ENCODE data around the gene KLF12. TPM values are rescaled to one million over a fixed set of nuclear protein-coding genes. Genes with fewer than 3 reads are reported as not detected.

Gene KLF12
- polyA plus RNA-seq, 1 donor from 2014 or later: 20.6 TPM

- Mint-ChIP-seq H3K36me3 (no peaks in the 10 kb centered on the region), H3K4me3 (peak overlapping the region in 3 of 4 donors; percentile 63 to 76 (median 72)), H3K27ac (peak overlapping the region; percentile 48 to 82 (median 71)), H3K9me3 (no peaks in the 10 kb centered on the region), H3K4me1 (peaks cover 56 to 62% (median 59%) of the 10 kb centered on the region in 3 donors), H3K27me3 (no peaks in the 10 kb centered on the region)
These were observed 5.9 kb downstream of the KLF12 start for GRCh38 chr13:74128156-74128767.

GRCh38 chr13:74118328-74118727 is 15.9 kb downstream of the KLF12 start:
- no peak overlapping the region for H3K27ac Mint-ChIP-seq
- H3K27me3 Mint-ChIP-seq: no peaks in the 10 kb centered on the region
- H3K36me3 Mint-ChIP-seq: peaks cover 20% of the 10 kb centered on the region
- H3K4me3 Mint-ChIP-seq: peak overlapping the region in 1 of 4 donors; percentile 20
- peaks cover 22 to 26% (median 25%) of the 10 kb centered on the region in 3 donors for H3K4me1 Mint-ChIP-seq
- peaks cover 6 to 28% (median 9%) of the 10 kb centered on the region in 3 donors for H3K9me3 Mint-ChIP-seq

GRCh38 chr13:74117207-74117705 is 16.9 kb downstream of the KLF12 start:
- Mint-ChIP-seq H3K27ac (no peak overlapping the region), H3K4me1 (peaks cover 25 to 35% (median 34%) of the 10 kb centered on the region in 3 donors), H3K36me3 (peaks cover 21% of the 10 kb centered on the region), H3K27me3 (no peaks in the 10 kb centered on the region), H3K9me3 (peaks cover 6 to 28% (median 9%) of the 10 kb centered on the region in 3 donors), H3K4me3 (no peak overlapping the region)

DNA sequence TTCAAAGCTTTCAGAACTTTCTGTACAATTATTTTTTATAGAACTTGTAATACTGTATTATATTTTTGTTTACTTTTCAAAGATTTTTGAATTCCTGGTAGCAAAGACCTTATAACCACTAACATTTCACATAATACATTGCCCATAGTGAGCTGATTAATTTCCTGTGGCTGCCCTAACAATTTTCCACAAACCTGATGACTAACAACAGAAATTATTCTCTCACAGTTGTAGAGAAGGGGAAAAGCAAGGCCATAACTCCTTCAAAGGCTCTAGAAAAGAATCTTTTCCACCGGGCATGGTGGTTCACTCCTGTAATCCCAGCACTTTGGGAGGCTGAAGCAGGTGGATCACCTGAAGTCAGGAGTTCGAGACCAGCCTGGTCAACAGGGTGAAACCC is 19.1 kb downstream of the KLF12 start:
- no peaks in the 10 kb centered on the region for H3K27me3 Mint-ChIP-seq
- peaks cover 6 to 17% (median 9%) of the 10 kb centered on the region in 3 donors for H3K9me3 Mint-ChIP-seq
- peaks cover 17% of the 10 kb centered on the region for H3K36me3 Mint-ChIP-seq
- H3K4me1 Mint-ChIP-seq: peaks cover 33 to 45% (median 40%) of the 10 kb centered on the region in 3 donors
- H3K27ac Mint-ChIP-seq: no peak overlapping the region
- no peak overlapping the region for H3K4me3 Mint-ChIP-seq

GRCh38 chr13:74114641-74115040 is 19.6 kb downstream of the KLF12 start:
- Mint-ChIP-seq H3K4me1 (peaks cover 37 to 49% (median 45%) of the 10 kb centered on the region in 3 donors), H3K27ac (no peak overlapping the region), H3K9me3 (peaks cover 6 to 16% (median 8%) of the 10 kb centered on the region in 3 donors), H3K36me3 (peaks cover 17% of the 10 kb centered on the region), H3K4me3 (no peak overlapping the region), H3K27me3 (no peaks in the 10 kb centered on the region)

DNA sequence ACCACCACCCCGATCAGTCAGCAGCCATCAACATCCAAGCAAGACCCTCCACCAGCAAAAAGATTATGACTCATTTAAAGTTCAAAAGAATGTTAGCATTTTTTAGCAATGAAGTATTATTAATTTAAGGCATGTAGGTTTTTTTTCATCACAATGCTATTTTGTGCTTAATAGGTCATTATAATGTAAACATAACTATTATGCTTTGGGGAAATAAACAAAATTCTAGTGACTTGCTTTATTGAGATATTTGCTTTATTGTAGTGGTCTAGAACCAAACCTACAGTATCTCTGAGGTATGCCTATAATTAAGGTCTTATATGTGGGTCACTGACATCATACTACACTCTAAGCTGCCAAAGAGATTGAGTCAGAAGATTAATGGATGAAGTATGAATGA is 20.0 kb downstream of the KLF12 start:
- Mint-ChIP-seq H3K36me3 (peaks cover 12% of the 10 kb centered on the region), H3K27ac (no peak overlapping the region), H3K9me3 (peaks cover 3 to 12% (median 4%) of the 10 kb centered on the region in 3 donors), H3K4me1 (peaks cover 38 to 47% (median 47%) of the 10 kb centered on the region in 3 donors), H3K27me3 (no peaks in the 10 kb centered on the region), H3K4me3 (no peak overlapping the region)

DNA sequence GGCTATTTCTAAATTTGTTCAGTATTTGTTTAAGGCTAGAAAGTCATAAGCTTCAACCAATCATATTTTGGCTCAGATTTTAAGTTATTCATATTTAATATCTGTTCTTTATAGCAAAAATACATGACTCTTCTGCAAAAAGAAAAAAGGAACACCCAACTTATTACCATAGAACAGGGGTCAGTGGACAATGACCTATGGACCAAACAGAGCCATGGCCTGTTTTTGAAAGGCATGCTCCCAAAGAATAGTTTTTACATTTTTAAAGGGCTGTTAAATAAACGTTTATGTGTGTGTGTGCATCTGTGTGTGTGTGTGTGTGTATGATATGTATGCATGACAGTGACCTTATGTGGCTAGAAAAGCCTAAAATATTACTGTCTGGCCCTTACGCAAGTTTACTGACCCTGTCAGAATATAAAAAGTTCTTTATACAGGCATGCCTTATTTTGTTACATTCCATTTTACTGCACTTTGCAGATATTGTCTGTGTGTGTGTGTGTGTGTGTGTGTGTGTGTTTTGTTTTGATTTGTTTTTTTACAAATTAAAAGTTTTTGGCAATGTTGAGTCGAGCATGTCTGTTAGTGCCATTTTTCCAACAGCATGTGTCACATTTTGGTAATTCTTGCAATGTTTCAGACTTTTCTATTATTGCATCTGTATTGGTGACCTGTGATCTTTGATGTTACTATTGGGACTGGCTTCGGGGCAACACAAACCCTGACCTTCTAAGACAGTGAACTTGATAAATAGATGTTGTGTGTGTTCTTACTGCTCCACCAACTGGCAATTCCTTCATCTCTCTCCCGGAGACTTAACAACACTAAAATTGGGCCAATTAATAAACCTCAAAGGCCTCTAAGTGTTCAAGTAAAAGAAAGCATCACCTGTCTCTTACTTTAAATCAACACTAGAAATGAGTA is 22.0 kb downstream of the KLF12 start:
- Mint-ChIP-seq H3K4me3 (peak overlapping the region in 1 of 4 donors; percentile 24), H3K36me3 (peaks cover 9% of the 10 kb centered on the region), H3K27me3 (no peaks in the 10 kb centered on the region), H3K9me3 (peaks cover 0 to 2% (median 2%) of the 10 kb centered on the region in 3 donors), H3K27ac (no peak overlapping the region), H3K4me1 (peaks cover 43 to 53% (median 49%) of the 10 kb centered on the region in 3 donors)

GRCh38 chr13:74111399-74111798 is 22.8 kb downstream of the KLF12 start:
- Mint-ChIP-seq H3K36me3 (peaks cover 9% of the 10 kb centered on the region), H3K9me3 (peaks cover 0 to 2% (median 2%) of the 10 kb centered on the region in 3 donors), H3K27me3 (no peaks in the 10 kb centered on the region), H3K27ac (no peak overlapping the region), H3K4me3 (no peak overlapping the region), H3K4me1 (peaks cover 46 to 53% (median 51%) of the 10 kb centered on the region in 3 donors)

DNA sequence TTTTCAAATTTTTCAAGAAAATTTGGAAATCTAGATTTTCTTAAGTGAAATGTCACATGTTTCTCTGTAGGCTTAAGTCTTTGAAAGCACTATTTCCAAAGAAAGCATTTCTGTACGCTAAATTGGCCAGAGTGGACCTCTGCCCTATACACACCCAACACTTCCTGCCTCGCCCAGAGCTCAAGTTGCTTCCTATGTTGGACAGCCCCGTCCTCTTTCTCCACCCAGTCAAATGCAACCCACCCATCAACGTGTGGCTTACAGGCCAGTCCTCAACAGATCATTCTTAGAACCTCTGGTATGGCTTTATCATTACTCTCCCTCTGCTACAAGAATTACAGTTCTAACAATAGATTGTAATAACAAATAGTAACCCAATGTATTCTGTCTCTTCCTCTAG is 24.2 kb downstream of the KLF12 start:
- H3K4me3 Mint-ChIP-seq: peak overlapping the region in 3 of 4 donors; percentile 0 to 32 (median 6)
- no peak overlapping the region for H3K27ac Mint-ChIP-seq
- H3K9me3 Mint-ChIP-seq: peaks cover 0 to 2% (median 0%) of the 10 kb centered on the region in 3 donors
- H3K36me3 Mint-ChIP-seq: peaks cover 9% of the 10 kb centered on the region
- H3K4me1 Mint-ChIP-seq: peaks cover 40 to 48% (median 47%) of the 10 kb centered on the region in 3 donors
- H3K27me3 Mint-ChIP-seq: no peaks in the 10 kb centered on the region

DNA sequence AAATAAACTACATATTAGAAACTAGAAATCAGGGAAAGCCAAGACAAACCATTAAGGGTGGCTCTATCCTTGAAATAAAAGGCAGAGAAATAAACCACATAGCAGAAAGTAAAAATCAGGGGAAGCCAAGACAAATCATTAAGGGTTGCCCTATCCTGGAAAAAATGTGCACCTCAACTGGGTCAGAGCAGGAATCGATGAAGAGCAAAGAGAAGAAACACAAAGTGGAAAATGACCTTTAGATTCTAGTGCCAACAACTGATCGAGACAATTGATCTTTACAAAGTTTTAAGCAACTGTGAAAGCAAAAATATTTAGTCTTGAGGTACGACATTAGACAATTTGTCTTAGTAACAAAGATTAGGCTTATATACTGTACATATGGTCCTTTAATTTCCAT is 26.6 kb downstream of the KLF12 start:
- Mint-ChIP-seq H3K4me1 (peaks cover 37 to 46% (median 41%) of the 10 kb centered on the region in 3 donors), H3K9me3 (peaks cover 0 to 2% (median 0%) of the 10 kb centered on the region in 3 donors), H3K4me3 (no peak overlapping the region), H3K27ac (no peak overlapping the region), H3K36me3 (no peaks in the 10 kb centered on the region), H3K27me3 (no peaks in the 10 kb centered on the region)

GRCh38 chr13:74105871-74106270 is 28.3 kb downstream of the KLF12 start:
- Mint-ChIP-seq H3K27me3 (no peaks in the 10 kb centered on the region), H3K27ac (no peak overlapping the region), H3K4me1 (peaks cover 44 to 47% (median 44%) of the 10 kb centered on the region in 3 donors), H3K4me3 (no peak overlapping the region), H3K9me3 (peaks cover 0 to 2% (median 0%) of the 10 kb centered on the region in 3 donors), H3K36me3 (peaks cover 1% of the 10 kb centered on the region)

DNA sequence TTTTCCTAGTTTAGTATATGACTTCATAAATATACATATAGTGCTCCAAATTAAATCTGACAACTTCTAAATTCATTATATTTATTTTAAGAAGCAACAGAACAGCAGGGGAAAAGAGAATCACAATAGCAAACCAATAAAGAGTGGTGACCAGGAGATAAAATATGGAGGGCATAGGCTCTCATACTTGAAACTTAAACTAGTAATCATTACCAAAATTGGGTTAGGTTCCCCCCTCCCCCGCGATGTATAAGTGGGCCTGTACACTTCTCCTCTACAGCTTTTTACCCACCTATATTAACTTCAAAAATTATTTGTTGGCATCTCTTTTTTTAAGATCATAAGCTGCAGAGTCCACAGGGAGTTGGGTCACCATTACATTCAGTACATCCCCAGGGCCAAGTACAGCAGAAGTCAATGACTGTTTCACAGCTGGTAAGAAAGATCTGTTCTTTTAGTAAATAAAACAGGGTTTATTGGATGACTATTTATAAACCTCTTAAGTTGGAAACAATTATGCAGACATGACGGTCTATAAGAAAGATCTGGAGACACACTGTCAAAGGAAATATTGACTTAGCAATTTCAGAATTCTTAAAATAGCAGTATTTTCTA is 29.4 kb downstream of the KLF12 start:
- Mint-ChIP-seq H3K27ac (no peak overlapping the region), H3K4me1 (peaks cover 37 to 42% (median 39%) of the 10 kb centered on the region in 3 donors), H3K4me3 (peak overlapping the region in 1 of 4 donors; percentile 10), H3K9me3 (peaks cover 0 to 2% (median 0%) of the 10 kb centered on the region in 3 donors), H3K36me3 (peaks cover 1% of the 10 kb centered on the region), H3K27me3 (no peaks in the 10 kb centered on the region)

DNA sequence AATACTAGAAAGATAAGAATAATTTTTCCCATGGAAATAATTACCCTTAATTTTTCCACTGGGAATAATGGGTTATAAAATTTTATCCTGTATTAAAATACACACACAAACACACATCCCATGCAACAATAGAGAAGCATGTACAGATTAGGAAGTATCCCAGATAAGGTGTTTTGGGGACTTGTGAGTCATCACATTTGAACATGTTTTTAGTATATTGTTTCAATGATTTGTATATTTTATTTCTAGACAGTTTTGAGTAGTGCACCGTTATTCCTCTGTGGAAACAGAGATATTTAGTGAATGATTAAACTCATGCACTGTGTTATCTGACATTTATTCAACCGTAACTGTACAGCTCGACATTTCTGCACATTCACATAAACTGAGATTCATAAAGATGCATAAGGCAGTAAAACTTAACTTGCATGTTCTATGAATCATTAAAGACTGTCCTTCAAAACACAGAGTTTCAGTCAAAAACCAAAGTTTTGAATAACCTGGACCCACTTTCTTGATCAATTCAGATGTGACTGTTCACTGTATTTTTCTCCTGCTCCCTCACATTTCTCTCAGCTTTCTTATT is 30.1 kb downstream of the KLF12 start:
- peak overlapping the region in 1 of 3 donors; percentile 26 for H3K27ac Mint-ChIP-seq
- no peaks in the 10 kb centered on the region for H3K27me3 Mint-ChIP-seq
- H3K4me3 Mint-ChIP-seq: peak overlapping the region in 1 of 4 donors; percentile 10
- peaks cover 1% of the 10 kb centered on the region for H3K36me3 Mint-ChIP-seq
- peaks cover 40% of the 10 kb centered on the region in 3 donors for H3K4me1 Mint-ChIP-seq
- peaks cover 0 to 2% (median 0%) of the 10 kb centered on the region in 3 donors for H3K9me3 Mint-ChIP-seq

DNA sequence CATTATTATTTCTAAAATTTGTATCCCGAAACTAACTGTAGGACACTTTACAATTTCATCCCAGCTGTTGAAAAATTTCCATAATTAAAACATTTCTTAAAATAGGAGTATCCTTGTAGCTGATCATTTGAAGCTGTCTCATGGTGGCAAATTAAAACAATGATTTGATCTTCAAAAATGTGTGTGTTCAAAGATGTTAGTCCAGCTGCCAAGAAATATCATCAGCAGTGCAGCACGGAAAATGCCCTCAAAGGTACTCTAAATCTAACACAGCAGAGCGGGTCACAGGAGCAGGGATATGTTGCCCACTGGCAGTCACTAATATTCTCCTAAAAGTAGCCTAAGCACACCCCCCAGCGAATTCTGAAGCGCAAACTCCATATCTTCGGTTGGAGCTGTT is 31.0 kb downstream of the KLF12 start:
- no peak overlapping the region for H3K27ac Mint-ChIP-seq

More for the DNA sequence above, 31.0 kb downstream of the KLF12 start:
- Mint-ChIP-seq H3K9me3 (peaks cover 0 to 2% (median 0%) of the 10 kb centered on the region in 3 donors), H3K27me3 (no peaks in the 10 kb centered on the region), H3K36me3 (peaks cover 1% of the 10 kb centered on the region), H3K4me1 (peaks cover 40 to 42% (median 41%) of the 10 kb centered on the region in 3 donors), H3K4me3 (no peak overlapping the region)

Data from IgD-negative memory B cell (primary cell).